ENCODE results near the gene TCEA3.

The TCEA3 gene

GRCh38 chr1:23424293-23425192, at the start of gene TCEA3:
Gene TCEA3 (minus strand): TSS chr1:23424748. CDS start chr1:23424633, 115 bp downstream.
- DNase-seq: peak; percentile 16 to 19

GRCh38 chr1:23473037-23473800, 48.7 kb upstream of the TCEA3 start:
- no peak for DNase-seq

GRCh38 chr1:23472351-23473036, 47.9 kb upstream of the TCEA3 start:
- DNase-seq: no peak

GRCh38 chr1:23471473-23472075, 47.0 kb upstream of the TCEA3 start:
- no peak for DNase-seq

GRCh38 chr1:23470282-23471070, 45.9 kb upstream of the TCEA3 start:
- no peak for DNase-seq

- no peak for DNase-seq
Observed at GRCh38 chr1:23469372-23469982, 44.9 kb upstream of the TCEA3 start.

- no peak for DNase-seq
Observed at GRCh38 chr1:23466423-23466989, 42.0 kb upstream of the TCEA3 start.

GRCh38 chr1:23463286-23463685, 38.7 kb upstream of the TCEA3 start:
- DNase-seq: no peak

- no peak for DNase-seq
Observed at GRCh38 chr1:23462766-23463165, 38.2 kb upstream of the TCEA3 start.

- DNase-seq: no peak
Observed at GRCh38 chr1:23461050-23461449, 36.5 kb upstream of the TCEA3 start.

- no peak for DNase-seq
Observed at GRCh38 chr1:23460519-23460918, 36.0 kb upstream of the TCEA3 start.

- DNase-seq: no peak
Observed at GRCh38 chr1:23459338-23459757, 34.8 kb upstream of the TCEA3 start.

- DNase-seq: no peak
Observed at GRCh38 chr1:23456226-23456625, 31.7 kb upstream of the TCEA3 start.

- DNase-seq: no peak
Observed at GRCh38 chr1:23453455-23454000, 29.0 kb upstream of the TCEA3 start.

GRCh38 chr1:23452011-23452411, 27.5 kb upstream of the TCEA3 start:
- DNase-seq: peak; percentile 3 to 5

GRCh38 chr1:23451441-23451840, 26.9 kb upstream of the TCEA3 start:
- no peak for DNase-seq

GRCh38 chr1:23450894-23451293, 26.3 kb upstream of the TCEA3 start:
- no peak for DNase-seq

- no peak for DNase-seq
Observed at GRCh38 chr1:23449958-23450357, 25.4 kb upstream of the TCEA3 start.

- no peak for DNase-seq
Observed at GRCh38 chr1:23449306-23449705, 24.8 kb upstream of the TCEA3 start.

GRCh38 chr1:23448846-23449245, 24.3 kb upstream of the TCEA3 start:
- DNase-seq: no peak

Measured in activated CD4-positive, alpha-beta T cell treated with anti-CD3 and anti-CD28 coated beads, Interleukin-2, amount 50 U/mL, for 4 hours (primary cell).